ENCODE data around the gene NLRP6.

NLRP6 gene

DNA sequence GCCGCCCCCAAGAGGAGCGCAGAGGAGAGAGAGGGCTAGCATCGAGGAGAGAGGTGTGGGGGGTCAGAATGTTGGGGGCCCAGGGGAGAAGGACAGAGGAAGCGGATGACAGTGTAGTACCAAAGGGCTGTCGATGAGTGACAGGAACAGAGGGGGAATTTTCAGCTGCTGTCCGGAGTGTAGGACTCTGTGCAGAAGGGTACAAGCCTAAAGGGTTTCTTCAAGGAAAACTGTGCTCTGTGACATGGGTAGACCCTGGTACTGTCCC lies 5.3 kb upstream of the NLRP6 start:
- Histone ChIP-seq H3K9ac (ENCODE audit: low read depth, low read length) (no peak overlapping the region), H3K27me3 (ENCODE audit: insufficient read depth, low read length) (peaks cover 10% of the 10 kb centered on the region; the same call in 1 of the 2 replicates), H3K36me3 (ENCODE audit: insufficient read depth, low read depth, low read length) (no peaks in the 10 kb centered on the region)

DNA sequence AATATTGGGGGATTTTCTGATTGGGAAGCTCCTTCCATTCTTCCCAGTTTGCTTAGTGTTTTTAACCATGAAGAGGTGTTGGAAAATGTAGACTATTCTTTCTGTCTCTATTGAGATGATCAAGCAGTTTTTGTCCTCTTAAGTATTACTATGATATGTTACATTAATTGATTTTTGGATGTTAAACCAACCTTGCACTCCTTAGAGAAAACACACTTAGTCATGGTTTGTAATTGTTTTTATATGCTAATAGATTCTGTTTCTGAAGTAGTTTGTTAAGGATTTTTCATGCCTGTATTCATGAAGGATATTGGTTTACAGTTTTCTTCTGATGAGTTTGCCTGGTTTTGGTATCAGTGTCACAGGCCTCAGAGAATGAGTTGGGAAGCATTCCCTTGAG lies 2.0 kb upstream of the NLRP6 start:
- Histone ChIP-seq H3K27me3 (ENCODE audit: insufficient read depth, low read length) (peaks cover 38% of the 10 kb centered on the region), H3K36me3 (ENCODE audit: insufficient read depth, low read depth, low read length) (no peaks in the 10 kb centered on the region)

More for the DNA sequence above, 5.3 kb upstream of the NLRP6 start:
- H3K4me1 ChIP-seq (ENCODE audit: insufficient read depth, low read length) = peaks cover 5% of the 10 kb centered on the region; the same call in 1 of the 2 replicates
- no peak overlapping the region for H3K27ac ChIP-seq (ENCODE audit: low read length)
- no peaks in the 10 kb centered on the region for H3K9me3 ChIP-seq (ENCODE audit: insufficient read depth, low read depth, low read length)
- no peak overlapping the region for H3K4me3 ChIP-seq (ENCODE audit: low read length)

DNA sequence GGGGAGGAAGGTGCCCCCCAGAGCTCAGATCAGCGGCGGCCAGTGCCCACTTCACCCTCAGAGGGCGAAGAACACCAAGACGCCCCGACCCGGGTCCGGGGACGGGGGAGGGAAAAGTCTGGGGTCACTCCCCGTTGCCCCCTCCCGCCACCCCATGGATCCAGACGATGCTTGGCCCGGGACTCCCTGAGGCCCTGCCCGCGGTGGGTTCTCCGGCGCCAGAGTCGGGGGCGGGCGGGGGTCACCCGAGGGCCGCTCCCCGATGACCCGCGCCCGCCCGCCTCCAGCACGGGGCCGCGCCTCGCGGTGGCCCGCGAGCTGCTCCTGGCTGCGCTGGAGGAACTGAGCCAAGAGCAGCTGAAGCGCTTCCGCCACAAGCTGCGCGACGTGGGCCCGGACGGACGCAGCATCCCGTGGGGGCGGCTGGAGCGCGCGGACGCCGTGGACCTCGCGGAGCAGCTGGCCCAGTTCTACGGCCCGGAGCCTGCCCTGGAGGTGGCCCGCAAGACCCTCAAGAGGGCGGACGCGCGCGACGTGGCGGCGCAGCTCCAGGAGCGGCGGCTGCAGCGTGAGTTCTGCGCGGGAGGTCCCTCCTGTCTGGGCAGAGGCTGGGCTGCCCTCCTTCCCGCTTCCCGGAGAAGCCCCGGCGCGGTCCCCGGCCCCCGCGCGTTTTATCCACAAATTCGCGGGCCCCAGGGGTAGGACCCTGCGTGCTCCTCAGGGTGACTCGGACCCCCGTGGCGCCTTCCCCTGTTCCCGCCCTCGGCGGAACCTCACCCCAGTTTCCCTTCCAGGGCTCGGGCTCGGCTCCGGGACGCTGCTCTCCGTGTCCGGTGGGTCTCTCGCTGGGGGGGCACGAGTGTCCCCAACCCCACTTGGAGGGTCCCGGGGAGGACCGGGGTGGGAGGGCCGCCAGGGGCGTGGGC lies 1.1 kb downstream of the NLRP6 start:
- Histone ChIP-seq H3K4me1 (ENCODE audit: insufficient read depth, low read length) (no peaks in the 10 kb centered on the region; the same call in 1 of the 2 replicates), H3K4me3 (ENCODE audit: low read length) (peak overlapping the region; percentile 13; the same call in 1 of the 2 replicates), H3K9me3 (ENCODE audit: insufficient read depth, low read depth, low read length) (no peaks in the 10 kb centered on the region), H3K36me3 (ENCODE audit: insufficient read depth, low read depth, low read length) (no peaks in the 10 kb centered on the region), H3K27ac (ENCODE audit: low read length) (no peak overlapping the region), H3K27me3 (ENCODE audit: insufficient read depth, low read length) (peaks cover 57% of the 10 kb centered on the region), H3K9ac (ENCODE audit: low read depth, low read length) (no peak overlapping the region)

More for the DNA sequence above, 2.0 kb upstream of the NLRP6 start:
- no peak overlapping the region for H3K4me3 ChIP-seq (ENCODE audit: low read length)
- no peaks in the 10 kb centered on the region for H3K9me3 ChIP-seq (ENCODE audit: insufficient read depth, low read depth, low read length)
- no peak overlapping the region for H3K9ac ChIP-seq (ENCODE audit: low read depth, low read length)
- no peak overlapping the region for H3K27ac ChIP-seq (ENCODE audit: low read length)
- H3K4me1 ChIP-seq (ENCODE audit: insufficient read depth, low read length) = no peaks in the 10 kb centered on the region; the same call in 1 of the 2 replicates

- Histone ChIP-seq H3K4me3 (ENCODE audit: low read length) (peak overlapping the region; percentile 13; the same call in 1 of the 2 replicates), H3K9ac (ENCODE audit: low read depth, low read length) (no peak overlapping the region), H3K27ac (ENCODE audit: low read length) (no peak overlapping the region), H3K4me1 (ENCODE audit: insufficient read depth, low read length) (no peaks in the 10 kb centered on the region; the same call in 1 of the 2 replicates), H3K36me3 (ENCODE audit: insufficient read depth, low read depth, low read length) (no peaks in the 10 kb centered on the region), H3K9me3 (ENCODE audit: insufficient read depth, low read depth, low read length) (no peaks in the 10 kb centered on the region), H3K27me3 (ENCODE audit: insufficient read depth, low read length) (peaks cover 57% of the 10 kb centered on the region)
Measured at GRCh38 chr11:279966-280705, 1.9 kb downstream of the NLRP6 start.

GRCh38 chr11:280706-281485 lies 2.7 kb downstream of the NLRP6 start:
- H3K36me3 ChIP-seq (ENCODE audit: insufficient read depth, low read depth, low read length) = no peaks in the 10 kb centered on the region
- no peak overlapping the region for H3K4me3 ChIP-seq (ENCODE audit: low read length)
- no peak overlapping the region for H3K27ac ChIP-seq (ENCODE audit: low read length)
- peaks cover 57% of the 10 kb centered on the region for H3K27me3 ChIP-seq (ENCODE audit: insufficient read depth, low read length)
- no peaks in the 10 kb centered on the region for H3K4me1 ChIP-seq (ENCODE audit: insufficient read depth, low read length)
- no peaks in the 10 kb centered on the region for H3K9me3 ChIP-seq (ENCODE audit: insufficient read depth, low read depth, low read length)
- H3K9ac ChIP-seq (ENCODE audit: low read depth, low read length) = no peak overlapping the region

- no peak overlapping the region for H3K4me3 ChIP-seq (ENCODE audit: low read length)
Measured at GRCh38 chr11:281486-282161, 3.4 kb downstream of the NLRP6 start.

GRCh38 chr11:282171-282570 lies 4.0 kb downstream of the NLRP6 start:
- H3K9ac ChIP-seq (ENCODE audit: low read depth, low read length) = no peak overlapping the region
- H3K27ac ChIP-seq (ENCODE audit: low read length) = no peak overlapping the region
- H3K36me3 ChIP-seq (ENCODE audit: insufficient read depth, low read depth, low read length) = no peaks in the 10 kb centered on the region
- H3K4me1 ChIP-seq (ENCODE audit: insufficient read depth, low read length) = no peaks in the 10 kb centered on the region
- H3K27me3 ChIP-seq (ENCODE audit: insufficient read depth, low read length) = peaks cover 60% of the 10 kb centered on the region
- no peaks in the 10 kb centered on the region for H3K9me3 ChIP-seq (ENCODE audit: insufficient read depth, low read depth, low read length)
- H3K4me3 ChIP-seq (ENCODE audit: low read length) = no peak overlapping the region

More at GRCh38 chr11:281486-282161, 3.4 kb downstream of the NLRP6 start:
- peaks cover 57% of the 10 kb centered on the region for H3K27me3 ChIP-seq (ENCODE audit: insufficient read depth, low read length)
- no peak overlapping the region for H3K9ac ChIP-seq (ENCODE audit: low read depth, low read length)
- no peaks in the 10 kb centered on the region for H3K4me1 ChIP-seq (ENCODE audit: insufficient read depth, low read length)
- H3K27ac ChIP-seq (ENCODE audit: low read length) = no peak overlapping the region
- H3K36me3 ChIP-seq (ENCODE audit: insufficient read depth, low read depth, low read length) = no peaks in the 10 kb centered on the region
- no peaks in the 10 kb centered on the region for H3K9me3 ChIP-seq (ENCODE audit: insufficient read depth, low read depth, low read length)

GRCh38 chr11:282630-283360 lies 4.6 kb downstream of the NLRP6 start:
- H3K4me1 ChIP-seq (ENCODE audit: insufficient read depth, low read length) = no peaks in the 10 kb centered on the region
- peaks cover 62% of the 10 kb centered on the region for H3K27me3 ChIP-seq (ENCODE audit: insufficient read depth, low read length)
- H3K9ac ChIP-seq (ENCODE audit: low read depth, low read length) = no peak overlapping the region
- no peaks in the 10 kb centered on the region for H3K36me3 ChIP-seq (ENCODE audit: insufficient read depth, low read depth, low read length)
- H3K9me3 ChIP-seq (ENCODE audit: insufficient read depth, low read depth, low read length) = no peaks in the 10 kb centered on the region
- no peak overlapping the region for H3K4me3 ChIP-seq (ENCODE audit: low read length)
- H3K27ac ChIP-seq (ENCODE audit: low read length) = no peak overlapping the region

DNA sequence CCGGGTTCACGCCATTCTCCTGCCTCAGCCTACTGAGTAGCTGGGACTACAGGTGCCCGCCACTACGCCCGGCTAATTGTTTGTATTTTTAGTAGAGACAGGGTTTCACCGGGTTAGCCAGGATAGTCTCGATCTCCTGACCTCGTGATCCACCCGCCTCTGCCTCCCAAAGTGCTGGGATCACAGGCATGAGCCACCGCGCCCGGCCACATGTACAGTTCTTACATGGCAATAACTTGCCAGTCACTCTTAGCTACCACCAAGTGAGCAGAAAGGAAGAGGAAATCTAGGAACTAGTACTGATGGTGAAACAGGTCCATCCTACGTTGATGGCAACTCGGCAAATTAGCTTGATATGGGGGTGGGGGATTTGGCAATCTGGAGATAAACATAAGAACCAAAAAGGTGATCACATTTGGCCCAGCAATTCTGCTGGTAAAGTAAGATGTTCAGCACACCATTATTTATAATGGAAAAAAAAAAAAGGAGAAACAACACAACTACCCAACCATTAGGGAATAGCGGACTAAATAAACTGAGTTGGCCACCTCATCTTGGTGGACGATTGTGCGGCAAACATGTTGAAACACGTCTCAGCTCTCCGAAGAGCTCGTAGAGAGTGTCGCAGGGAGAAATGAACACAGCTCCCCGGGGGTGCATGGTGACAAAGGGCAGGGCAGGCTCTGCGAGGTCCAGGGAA lies 5.3 kb downstream of the NLRP6 start:
- Histone ChIP-seq H3K4me1 (ENCODE audit: insufficient read depth, low read length) (peaks cover 3% of the 10 kb centered on the region; the same call in 1 of the 2 replicates), H3K27me3 (ENCODE audit: insufficient read depth, low read length) (peaks cover 62% of the 10 kb centered on the region), H3K4me3 (ENCODE audit: low read length) (no peak overlapping the region), H3K36me3 (ENCODE audit: insufficient read depth, low read depth, low read length) (no peaks in the 10 kb centered on the region), H3K9ac (ENCODE audit: low read depth, low read length) (no peak overlapping the region), H3K9me3 (ENCODE audit: insufficient read depth, low read depth, low read length) (no peaks in the 10 kb centered on the region), H3K27ac (ENCODE audit: low read length) (no peak overlapping the region)
